Measurements from ENCODE around the gene BMP8B.

- TF ChIP-seq, protein P1, sequence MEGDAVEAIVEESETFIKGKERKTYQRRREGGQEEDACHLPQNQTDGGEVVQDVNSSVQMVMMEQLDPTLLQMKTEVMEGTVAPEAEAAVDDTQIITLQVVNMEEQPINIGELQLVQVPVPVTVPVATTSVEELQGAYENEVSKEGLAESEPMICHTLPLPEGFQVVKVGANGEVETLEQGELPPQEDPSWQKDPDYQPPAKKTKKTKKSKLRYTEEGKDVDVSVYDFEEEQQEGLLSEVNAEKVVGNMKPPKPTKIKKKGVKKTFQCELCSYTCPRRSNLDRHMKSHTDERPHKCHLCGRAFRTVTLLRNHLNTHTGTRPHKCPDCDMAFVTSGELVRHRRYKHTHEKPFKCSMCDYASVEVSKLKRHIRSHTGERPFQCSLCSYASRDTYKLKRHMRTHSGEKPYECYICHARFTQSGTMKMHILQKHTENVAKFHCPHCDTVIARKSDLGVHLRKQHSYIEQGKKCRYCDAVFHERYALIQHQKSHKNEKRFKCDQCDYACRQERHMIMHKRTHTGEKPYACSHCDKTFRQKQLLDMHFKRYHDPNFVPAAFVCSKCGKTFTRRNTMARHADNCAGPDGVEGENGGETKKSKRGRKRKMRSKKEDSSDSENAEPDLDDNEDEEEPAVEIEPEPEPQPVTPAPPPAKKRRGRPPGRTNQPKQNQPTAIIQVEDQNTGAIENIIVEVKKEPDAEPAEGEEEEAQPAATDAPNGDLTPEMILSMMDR (IDR thresholded peaks at IDR 0.05; ENCODE audit: insufficient read depth, low read depth, low read length) = no peak
- TF ChIP-seq EZH2 (IDR thresholded peaks at IDR 0.05; ENCODE audit: insufficient read depth, low read length) = no peak
These were observed 66.2 kb downstream of the BMP8B start for GRCh38 chr1:39722495-39722894.

Data from astrocyte (in vitro differentiated cells and primary cell).